Measurements from ENCODE around the gene SCOC. TPM values are rescaled to one million over a fixed set of nuclear protein-coding genes. Genes with fewer than 3 reads are reported as not detected.
A peak's percentile ranks its signal among the peaks of the same experiment; 100 is the strongest.

The SCOC gene
- total RNA-seq, 1 donor from 2014 or later = 60.8 TPM

- FAIRE-seq = no peak
- Histone ChIP-seq H3K79me2 (ENCODE audit: insufficient read depth, low read length) (no peaks in the 10 kb centered on the region), H3K9me3 (ENCODE audit: insufficient read depth, low read depth, low read length) (no peaks in the 10 kb centered on the region), H3K9ac (ENCODE audit: low read length) (no peak overlapping the region), H2AFZ (ENCODE audit: low read depth, low read length) (no peak overlapping the region), H3K27ac (ENCODE audit: low read depth, low read length) (no peak overlapping the region), H3K4me1 (ENCODE audit: insufficient read depth, low read length) (no peaks in the 10 kb centered on the region), H3K4me2 (ENCODE audit: low read length) (no peak overlapping the region), H3K27me3 (ENCODE audit: insufficient read depth, low read length) (no peaks in the 10 kb centered on the region), H3K36me3 (ENCODE audit: insufficient read depth, low read length) (no peaks in the 10 kb centered on the region), H3K4me3 (ENCODE audit: insufficient read depth, low read depth, low read length) (no peak overlapping the region), H4K20me1 (ENCODE audit: insufficient read depth, low read length) (no peaks in the 10 kb centered on the region)
- no peak for TF ChIP-seq EZH2 (IDR thresholded peaks at IDR 0.05; ENCODE audit: insufficient read depth, low read length)
- no peak for TF ChIP-seq CTCF (IDR thresholded peaks at IDR 0.05; ENCODE audit: insufficient read depth, low read depth, low read length)
- DNase-seq (ENCODE audit: low read depth) = no peak
- H3K27ac Mint-ChIP-seq (ENCODE audit: unreplicated experiment) = no peak overlapping the region
- no peaks in the 10 kb centered on the region for H3K36me3 Mint-ChIP-seq (ENCODE audit: low read depth, unreplicated experiment)
- H3K4me1 Mint-ChIP-seq (ENCODE audit: low read depth, unreplicated experiment) = no peaks in the 10 kb centered on the region
- peaks cover 2% of the 10 kb centered on the region for H3K27me3 Mint-ChIP-seq (ENCODE audit: low read depth, unreplicated experiment)
- peaks cover 3% of the 10 kb centered on the region for H3K9me3 Mint-ChIP-seq (ENCODE audit: unreplicated experiment)
- H3K4me3 Mint-ChIP-seq (ENCODE audit: unreplicated experiment) = no peak overlapping the region
These were observed 40.7 kb upstream of the SCOC start for GRCh38 chr4:140332734-140333133.

- DNase-seq (ENCODE audit: low read depth) (no peak), FAIRE-seq (no peak)
- Histone ChIP-seq H3K9ac (ENCODE audit: low read length) (no peak overlapping the region), H3K9me3 (ENCODE audit: insufficient read depth, low read depth, low read length) (no peaks in the 10 kb centered on the region), H3K36me3 (ENCODE audit: insufficient read depth, low read length) (no peaks in the 10 kb centered on the region), H3K79me2 (ENCODE audit: insufficient read depth, low read length) (no peaks in the 10 kb centered on the region), H3K4me1 (ENCODE audit: insufficient read depth, low read length) (no peaks in the 10 kb centered on the region), H3K27me3 (ENCODE audit: insufficient read depth, low read length) (no peaks in the 10 kb centered on the region), H3K27ac (ENCODE audit: low read depth, low read length) (no peak overlapping the region), H4K20me1 (ENCODE audit: insufficient read depth, low read length) (no peaks in the 10 kb centered on the region), H3K4me3 (ENCODE audit: insufficient read depth, low read depth, low read length) (no peak overlapping the region), H3K4me2 (ENCODE audit: low read length) (no peak overlapping the region), H2AFZ (ENCODE audit: low read depth, low read length) (no peak overlapping the region)
- Mint-ChIP-seq H3K27me3 (ENCODE audit: low read depth, unreplicated experiment) (peaks cover 2% of the 10 kb centered on the region), H3K4me3 (ENCODE audit: unreplicated experiment) (no peak overlapping the region), H3K36me3 (ENCODE audit: low read depth, unreplicated experiment) (no peaks in the 10 kb centered on the region), H3K4me1 (ENCODE audit: low read depth, unreplicated experiment) (no peaks in the 10 kb centered on the region), H3K27ac (ENCODE audit: unreplicated experiment) (no peak overlapping the region), H3K9me3 (ENCODE audit: unreplicated experiment) (peaks cover 3% of the 10 kb centered on the region)
- TF ChIP-seq EZH2 (IDR thresholded peaks at IDR 0.05; ENCODE audit: insufficient read depth, low read length) (no peak), CTCF (IDR thresholded peaks at IDR 0.05; ENCODE audit: insufficient read depth, low read depth, low read length) (no peak)
These were observed 39.9 kb upstream of the SCOC start for GRCh38 chr4:140333523-140333922.

- Mint-ChIP-seq H3K9me3 (ENCODE audit: unreplicated experiment) (peaks cover 3% of the 10 kb centered on the region), H3K4me3 (ENCODE audit: unreplicated experiment) (no peak overlapping the region), H3K36me3 (ENCODE audit: low read depth, unreplicated experiment) (no peaks in the 10 kb centered on the region), H3K27me3 (ENCODE audit: low read depth, unreplicated experiment) (no peaks in the 10 kb centered on the region), H3K27ac (ENCODE audit: unreplicated experiment) (no peak overlapping the region), H3K4me1 (ENCODE audit: low read depth, unreplicated experiment) (no peaks in the 10 kb centered on the region)
- Histone ChIP-seq H3K4me1 (ENCODE audit: insufficient read depth, low read length) (no peaks in the 10 kb centered on the region), H3K27me3 (ENCODE audit: insufficient read depth, low read length) (no peaks in the 10 kb centered on the region), H3K9ac (ENCODE audit: low read length) (no peak overlapping the region), H3K4me3 (ENCODE audit: insufficient read depth, low read depth, low read length) (no peak overlapping the region), H2AFZ (ENCODE audit: low read depth, low read length) (no peak overlapping the region), H3K36me3 (ENCODE audit: insufficient read depth, low read length) (no peaks in the 10 kb centered on the region), H3K27ac (ENCODE audit: low read depth, low read length) (no peak overlapping the region), H3K4me2 (ENCODE audit: low read length) (no peak overlapping the region), H4K20me1 (ENCODE audit: insufficient read depth, low read length) (no peaks in the 10 kb centered on the region), H3K9me3 (ENCODE audit: insufficient read depth, low read depth, low read length) (no peaks in the 10 kb centered on the region), H3K79me2 (ENCODE audit: insufficient read depth, low read length) (no peaks in the 10 kb centered on the region)
- peak; percentile 17 for FAIRE-seq
- DNase-seq (ENCODE audit: low read depth) = peak; percentile 10
- TF ChIP-seq EZH2 (IDR thresholded peaks at IDR 0.05; ENCODE audit: insufficient read depth, low read length) = no peak
These were observed 38.4 kb upstream of the SCOC start for GRCh38 chr4:140335076-140335475.
